ENCODE measurements around the gene RPTOR.
"Not testable (repeated sequence)": the region's sequence is repeated elsewhere in the genome, so short reads cannot be mapped to it uniquely, and the experiment has no call there.

Gene RPTOR

GRCh38 chr17:80811181-80812105, 266.8 kb downstream of the RPTOR start:
- Histone ChIP-seq H3K27me3 (replicated peaks; ENCODE audit: control insufficient read depth, insufficient read depth, low read length, poor library complexity, severe bottlenecking) (no peaks in the 10 kb centered on the region), H3K36me3 (ENCODE audit: control insufficient read depth, insufficient read depth, low read length) (no peaks in the 10 kb centered on the region), H3K9me3 (ENCODE audit: control insufficient read depth, low read length) (peaks cover 6% of the 10 kb centered on the region), H3K4me1 (ENCODE audit: control insufficient read depth, insufficient read depth, low read length, poor library complexity, severe bottlenecking) (peaks cover 20% of the 10 kb centered on the region), H3K4me3 (ENCODE audit: insufficient read depth, low read depth, low read length, poor library complexity, severe bottlenecking) (no peak overlapping the region), H3K27ac (ENCODE audit: insufficient read depth, low read length, poor library complexity, severe bottlenecking) (peak overlapping the region; percentile 66)
- no peak for DNase-seq

GRCh38 chr17:80812362-80813088, 267.9 kb downstream of the RPTOR start:
- no peak for DNase-seq
- Histone ChIP-seq H3K4me1 (ENCODE audit: control insufficient read depth, insufficient read depth, low read length, poor library complexity, severe bottlenecking) (peaks cover 20% of the 10 kb centered on the region), H3K27me3 (replicated peaks; ENCODE audit: control insufficient read depth, insufficient read depth, low read length, poor library complexity, severe bottlenecking) (no peaks in the 10 kb centered on the region), H3K4me3 (ENCODE audit: insufficient read depth, low read depth, low read length, poor library complexity, severe bottlenecking) (no peak overlapping the region), H3K9me3 (ENCODE audit: control insufficient read depth, low read length) (no peaks in the 10 kb centered on the region), H3K36me3 (ENCODE audit: control insufficient read depth, insufficient read depth, low read length) (no peaks in the 10 kb centered on the region), H3K27ac (ENCODE audit: insufficient read depth, low read length, poor library complexity, severe bottlenecking) (peak overlapping the region; percentile 66)

GRCh38 chr17:80813318-80813717, 268.7 kb downstream of the RPTOR start:
- Histone ChIP-seq H3K27me3 (replicated peaks; ENCODE audit: control insufficient read depth, insufficient read depth, low read length, poor library complexity, severe bottlenecking) (no peaks in the 10 kb centered on the region), H3K9me3 (ENCODE audit: control insufficient read depth, low read length) (no peaks in the 10 kb centered on the region), H3K4me3 (ENCODE audit: insufficient read depth, low read depth, low read length, poor library complexity, severe bottlenecking) (no peak overlapping the region), H3K4me1 (ENCODE audit: control insufficient read depth, insufficient read depth, low read length, poor library complexity, severe bottlenecking) (peaks cover 20% of the 10 kb centered on the region), H3K36me3 (ENCODE audit: control insufficient read depth, insufficient read depth, low read length) (no peaks in the 10 kb centered on the region), H3K27ac (ENCODE audit: insufficient read depth, low read length, poor library complexity, severe bottlenecking) (no peak overlapping the region)
- no peak for DNase-seq

GRCh38 chr17:80814491-80814890, 269.9 kb downstream of the RPTOR start:
- H3K27me3 ChIP-seq (replicated peaks; ENCODE audit: control insufficient read depth, insufficient read depth, low read length, poor library complexity, severe bottlenecking): no peaks in the 10 kb centered on the region
- no peaks in the 10 kb centered on the region for H3K36me3 ChIP-seq (ENCODE audit: control insufficient read depth, insufficient read depth, low read length)
- DNase-seq: no peak
- H3K27ac ChIP-seq (ENCODE audit: insufficient read depth, low read length, poor library complexity, severe bottlenecking): no peak overlapping the region
- H3K4me1 ChIP-seq (ENCODE audit: control insufficient read depth, insufficient read depth, low read length, poor library complexity, severe bottlenecking): peaks cover 20% of the 10 kb centered on the region
- H3K9me3 ChIP-seq (ENCODE audit: control insufficient read depth, low read length): no peaks in the 10 kb centered on the region
- H3K4me3 ChIP-seq (ENCODE audit: insufficient read depth, low read depth, low read length, poor library complexity, severe bottlenecking): no peak overlapping the region

GRCh38 chr17:80815151-80815681, 270.6 kb downstream of the RPTOR start:
- peaks cover 24% of the 10 kb centered on the region for H3K4me1 ChIP-seq (ENCODE audit: control insufficient read depth, insufficient read depth, low read length, poor library complexity, severe bottlenecking)
- H3K9me3 ChIP-seq (ENCODE audit: control insufficient read depth, low read length): no peaks in the 10 kb centered on the region
- H3K36me3 ChIP-seq (ENCODE audit: control insufficient read depth, insufficient read depth, low read length): no peaks in the 10 kb centered on the region
- no peaks in the 10 kb centered on the region for H3K27me3 ChIP-seq (replicated peaks; ENCODE audit: control insufficient read depth, insufficient read depth, low read length, poor library complexity, severe bottlenecking)
- H3K4me3 ChIP-seq (ENCODE audit: insufficient read depth, low read depth, low read length, poor library complexity, severe bottlenecking): no peak overlapping the region
- DNase-seq: no peak
- H3K27ac ChIP-seq (ENCODE audit: insufficient read depth, low read length, poor library complexity, severe bottlenecking): no peak overlapping the region

- H3K4me1 ChIP-seq (ENCODE audit: control insufficient read depth, insufficient read depth, low read length, poor library complexity, severe bottlenecking): peaks cover 24% of the 10 kb centered on the region
- H3K27ac ChIP-seq (ENCODE audit: insufficient read depth, low read length, poor library complexity, severe bottlenecking); H3K4me3 ChIP-seq (ENCODE audit: insufficient read depth, low read depth, low read length, poor library complexity, severe bottlenecking); H3K36me3 ChIP-seq (ENCODE audit: control insufficient read depth, insufficient read depth, low read length); H3K9me3 ChIP-seq (ENCODE audit: control insufficient read depth, low read length); DNase-seq; H3K27me3 ChIP-seq (replicated peaks; ENCODE audit: control insufficient read depth, insufficient read depth, low read length, poor library complexity, severe bottlenecking): not testable (repeated sequence)
Observed at GRCh38 chr17:80815718-80816117, 271.1 kb downstream of the RPTOR start.

- H3K27ac ChIP-seq (ENCODE audit: insufficient read depth, low read length, poor library complexity, severe bottlenecking): no peak overlapping the region
- H3K4me1 ChIP-seq (ENCODE audit: control insufficient read depth, insufficient read depth, low read length, poor library complexity, severe bottlenecking): peaks cover 19% of the 10 kb centered on the region
- no peaks in the 10 kb centered on the region for H3K27me3 ChIP-seq (replicated peaks; ENCODE audit: control insufficient read depth, insufficient read depth, low read length, poor library complexity, severe bottlenecking)
- no peak overlapping the region for H3K4me3 ChIP-seq (ENCODE audit: insufficient read depth, low read depth, low read length, poor library complexity, severe bottlenecking)
- no peaks in the 10 kb centered on the region for H3K9me3 ChIP-seq (ENCODE audit: control insufficient read depth, low read length)
- H3K36me3 ChIP-seq (ENCODE audit: control insufficient read depth, insufficient read depth, low read length): no peaks in the 10 kb centered on the region
- DNase-seq: no peak
Observed at GRCh38 chr17:80816241-80817103, 271.8 kb downstream of the RPTOR start.

- no peaks in the 10 kb centered on the region for H3K36me3 ChIP-seq (ENCODE audit: control insufficient read depth, insufficient read depth, low read length)
- H3K4me1 ChIP-seq (ENCODE audit: control insufficient read depth, insufficient read depth, low read length, poor library complexity, severe bottlenecking): peaks cover 10% of the 10 kb centered on the region
- H3K27ac ChIP-seq (ENCODE audit: insufficient read depth, low read length, poor library complexity, severe bottlenecking): no peak overlapping the region
- no peak overlapping the region for H3K4me3 ChIP-seq (ENCODE audit: insufficient read depth, low read depth, low read length, poor library complexity, severe bottlenecking)
- DNase-seq: no peak
- no peaks in the 10 kb centered on the region for H3K27me3 ChIP-seq (replicated peaks; ENCODE audit: control insufficient read depth, insufficient read depth, low read length, poor library complexity, severe bottlenecking)
- H3K9me3 ChIP-seq (ENCODE audit: control insufficient read depth, low read length): no peaks in the 10 kb centered on the region
Observed at GRCh38 chr17:80817321-80817845, 272.7 kb downstream of the RPTOR start.

GRCh38 chr17:80817861-80818260, 273.2 kb downstream of the RPTOR start:
- Histone ChIP-seq H3K27ac (ENCODE audit: insufficient read depth, low read length, poor library complexity, severe bottlenecking) (no peak overlapping the region), H3K27me3 (replicated peaks; ENCODE audit: control insufficient read depth, insufficient read depth, low read length, poor library complexity, severe bottlenecking) (no peaks in the 10 kb centered on the region), H3K4me3 (ENCODE audit: insufficient read depth, low read depth, low read length, poor library complexity, severe bottlenecking) (no peak overlapping the region), H3K9me3 (ENCODE audit: control insufficient read depth, low read length) (no peaks in the 10 kb centered on the region), H3K4me1 (ENCODE audit: control insufficient read depth, insufficient read depth, low read length, poor library complexity, severe bottlenecking) (peaks cover 5% of the 10 kb centered on the region), H3K36me3 (ENCODE audit: control insufficient read depth, insufficient read depth, low read length) (no peaks in the 10 kb centered on the region)
- DNase-seq: no peak

Measured in effector memory CD4-positive, alpha-beta T cell (primary cell).